Esophagus (tissue), 2 donors: ENCODE measurements around the gene NOTCH1. TPM values are rescaled to one million over a fixed set of nuclear protein-coding genes. Genes with fewer than 3 reads are reported as not detected.

Experiments used
- H3K27ac ChIP-seq, 2 donors: one replicate each; pipeline ENCODE4 v1.5.1; 2013; ENCODE audit warnings: low read depth in 2 of 2, mild to moderate bottlenecking in 2 of 2, inconsistent platforms in 1 of 2, low read length in 1 of 2, moderate library complexity in 1 of 2
- H3K27me3 ChIP-seq, 2 donors: one replicate each; pipeline ENCODE4 v1.6.1; 2013; ENCODE audit warnings: low read length in 2 of 2, control low read depth in 1 of 2, mild to moderate bottlenecking in 1 of 2; ENCODE audit not compliant: insufficient read depth in 2 of 2, control insufficient read depth in 1 of 2
- H3K36me3 ChIP-seq, 2 donors: one replicate each; pipeline ENCODE4 v1.6.1; 2013; ENCODE audit warnings: low read length in 1 of 2; ENCODE audit not compliant: control insufficient read depth in 2 of 2, insufficient read depth in 2 of 2
- H3K4me1 ChIP-seq, 2 donors: one replicate each; pipeline ENCODE4 v1.6.1; 2013; ENCODE audit warnings: low read length in 1 of 2; ENCODE audit not compliant: control insufficient read depth in 2 of 2, insufficient read depth in 2 of 2
- H3K4me3 ChIP-seq, 2 donors: one replicate each; pipeline ENCODE4 v1.5.1; 2013; ENCODE audit warnings: low read length in 2 of 2, mild to moderate bottlenecking in 2 of 2, low read depth in 1 of 2, moderate library complexity in 1 of 2
- H3K9me3 ChIP-seq, 2 donors: one replicate each; pipeline ENCODE4 v1.6.1; 2013; ENCODE audit warnings: mild to moderate bottlenecking in 2 of 2, low read depth in 1 of 2, low read length in 1 of 2, moderate library complexity in 1 of 2; ENCODE audit not compliant: control insufficient read depth in 2 of 2, insufficient read depth in 1 of 2
- WGBS, 2 donors: extraction: QIAGEN DNeasy Blood & Tissue Kit; methylation state at CpG; one replicate each; pipeline ENCODE4 v1.1.7; 2013; 5-methylcytosine and 5-hydroxymethylcytosine counted together
- polyA plus RNA-seq, 2 donors: library from polyadenylated mRNA; stranded (reverse); fragments of 200-250 nt; gene quantifications; one replicate each; pipeline ENCODE4 v1.2.3, GENCODE V29; 2013
- donor health status: healthy with polysubstance abuse.
- donor health status: Bipolar disorder and iron deficiency.

NOTCH1 gene
- polyA plus RNA-seq, 2 donors = 9.6 to 19.8 TPM

DNA sequence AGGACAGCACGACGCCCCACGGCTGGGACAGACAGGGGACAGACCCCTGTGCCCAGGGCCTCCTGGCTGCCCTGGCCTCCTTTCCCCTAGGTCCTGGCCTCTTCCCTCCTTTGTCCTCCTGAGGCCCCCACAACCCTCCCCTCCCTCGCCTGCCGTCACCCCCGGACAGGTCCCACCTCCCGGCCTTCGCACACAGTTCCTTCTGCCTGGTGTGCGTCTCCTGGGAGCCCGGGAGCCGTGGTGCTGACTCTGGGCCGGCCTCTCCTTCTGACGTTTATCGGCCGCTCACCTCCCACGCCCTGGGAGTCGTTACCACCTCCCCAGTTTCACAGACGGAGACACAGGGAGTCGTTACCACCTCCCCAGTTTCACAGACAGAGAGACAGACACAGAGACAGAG lies 25.1 kb upstream of the NOTCH1 start:
- Histone ChIP-seq H3K27me3 (no peaks in the 10 kb centered on the region), H3K27ac (no peak overlapping the region), H3K4me3 (no peak overlapping the region), H3K36me3 (no peaks in the 10 kb centered on the region), H3K4me1 (peaks cover 0 to 18% of the 10 kb centered on the region in 2 donors), H3K9me3 (no peaks in the 10 kb centered on the region)
- whole genome bisulfite sequencing, 2 donors = 86 to 90% methylated on average over 19 of the region's 19 CpGs

DNA sequence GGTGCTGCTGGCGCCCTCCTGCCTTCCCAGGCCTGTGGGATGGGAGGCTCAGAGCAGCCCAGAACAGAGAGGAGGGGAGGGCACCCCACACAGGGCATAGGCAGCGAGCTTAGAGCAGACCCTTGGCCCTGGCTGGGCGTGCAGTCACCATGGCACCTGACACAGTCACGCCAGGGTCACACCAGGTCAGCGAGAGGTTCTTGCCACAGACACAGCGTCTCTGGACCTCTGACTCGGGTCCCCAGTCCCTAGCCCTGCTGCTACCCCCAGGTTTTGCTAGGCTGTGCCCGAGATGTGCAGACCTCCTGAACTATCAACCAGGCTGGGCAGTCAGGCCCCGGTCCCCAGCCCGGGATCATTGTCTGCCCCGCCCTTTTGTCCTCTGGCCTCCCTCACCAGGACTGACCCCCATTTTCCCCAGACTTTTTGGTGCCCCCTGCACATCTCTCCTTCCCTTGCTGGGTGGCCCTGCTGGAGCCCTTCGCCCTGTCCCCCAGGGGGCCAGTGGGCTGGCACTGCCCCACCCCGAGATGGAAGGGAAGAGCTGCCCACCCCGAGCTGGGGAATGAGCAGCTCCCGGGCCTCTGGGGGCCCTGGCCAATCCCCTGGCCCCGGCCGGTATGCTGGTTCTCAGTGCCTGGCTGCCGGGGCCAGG lies 24.5 kb upstream of the NOTCH1 start:
- peaks cover 0 to 12% of the 10 kb centered on the region in 2 donors for H3K4me1 ChIP-seq
- H3K27me3 ChIP-seq = no peaks in the 10 kb centered on the region
- no peak overlapping the region for H3K4me3 ChIP-seq
- 92 to 94% methylated on average over 16 to 18 of the region's 18 CpGs for WGBS, 2 donors
- no peaks in the 10 kb centered on the region for H3K36me3 ChIP-seq
- no peak overlapping the region for H3K27ac ChIP-seq
- no peaks in the 10 kb centered on the region for H3K9me3 ChIP-seq

DNA sequence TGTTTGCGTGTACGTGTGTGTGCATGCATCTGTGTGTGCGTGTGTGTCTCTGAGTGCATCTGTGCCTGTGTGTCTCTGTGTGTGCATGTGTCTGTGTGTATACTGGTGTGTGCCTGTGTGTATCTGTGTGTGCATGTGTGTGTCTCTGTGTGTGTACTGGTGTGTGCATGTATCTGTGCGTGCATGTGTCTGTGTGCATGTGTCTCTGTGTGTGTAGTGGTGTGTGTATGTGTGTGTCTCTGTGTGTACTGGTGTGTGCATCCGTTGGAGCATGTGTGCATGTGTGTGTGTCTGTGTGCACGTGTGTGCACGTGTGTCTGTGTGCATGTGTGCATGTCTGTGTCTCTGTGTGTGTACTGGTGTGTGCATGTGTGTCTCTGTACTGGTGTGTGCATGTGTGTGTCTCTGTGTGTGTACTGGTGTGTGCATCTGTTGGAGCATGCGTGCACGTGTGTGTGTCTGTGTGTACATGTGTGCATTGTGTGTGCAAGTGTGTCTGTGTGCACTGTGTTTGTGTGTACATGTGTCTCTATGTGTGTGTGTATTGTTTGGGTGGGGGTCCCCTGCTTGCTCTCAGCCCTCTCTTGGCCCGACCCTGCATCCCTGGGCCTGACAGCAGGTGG lies 23.8 kb upstream of the NOTCH1 start:
- no peaks in the 10 kb centered on the region for H3K9me3 ChIP-seq
- no peak overlapping the region for H3K27ac ChIP-seq
- 96 to 98% methylated on average over 10 of the region's 10 CpGs for WGBS, 2 donors
- H3K4me1 ChIP-seq = peaks cover 0 to 11% of the 10 kb centered on the region in 2 donors
- H3K36me3 ChIP-seq = no peaks in the 10 kb centered on the region
- H3K4me3 ChIP-seq = no peak overlapping the region
- no peaks in the 10 kb centered on the region for H3K27me3 ChIP-seq

DNA sequence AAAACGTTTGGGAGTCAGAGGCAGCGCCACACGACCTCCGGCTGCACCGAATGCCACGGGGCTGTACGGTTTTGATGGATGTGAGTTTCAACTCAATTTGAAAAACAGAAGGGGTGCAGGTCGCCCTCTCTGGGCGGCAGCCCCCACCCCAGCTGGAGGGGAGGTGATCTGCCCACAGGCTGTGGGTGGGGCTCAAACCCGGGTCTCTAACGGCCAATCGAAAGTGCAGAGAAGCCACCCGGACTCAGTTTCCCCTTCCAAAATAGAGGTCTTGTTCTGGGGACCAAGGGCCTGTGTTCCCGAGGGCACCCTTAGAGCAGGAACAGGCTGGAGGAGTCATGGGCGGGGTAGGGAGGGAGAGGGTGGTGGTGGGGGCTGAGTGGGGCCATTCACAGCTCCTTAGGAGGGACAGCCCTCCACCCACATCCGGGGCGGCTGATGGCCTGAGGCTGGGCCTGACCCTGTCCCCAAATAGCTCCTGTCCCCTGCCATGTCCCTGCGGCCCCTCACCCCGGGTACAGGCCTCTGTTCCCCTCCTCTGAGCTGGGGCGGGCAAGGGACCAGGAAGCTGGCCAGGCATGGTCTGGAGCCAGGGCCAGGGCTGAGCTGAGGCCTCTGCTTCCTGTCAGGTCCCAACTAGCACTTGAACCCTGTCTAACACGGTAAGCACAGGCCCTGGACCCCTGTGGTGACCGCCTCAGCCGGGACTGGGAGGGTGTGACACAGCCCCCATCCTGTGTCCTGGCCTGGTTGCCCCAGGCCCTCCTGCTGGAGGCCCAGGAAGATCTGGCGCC lies 22.6 kb upstream of the NOTCH1 start:
- H3K36me3 ChIP-seq = no peaks in the 10 kb centered on the region
- H3K4me1 ChIP-seq = peaks cover 0 to 14% of the 10 kb centered on the region in 2 donors
- no peaks in the 10 kb centered on the region for H3K9me3 ChIP-seq
- no peaks in the 10 kb centered on the region for H3K27me3 ChIP-seq
- no peak overlapping the region for H3K4me3 ChIP-seq
- WGBS, 2 donors = 51 to 60% methylated on average over 24 of the region's 24 CpGs
- peak overlapping the region in 1 of 2 donors; percentile 30 for H3K27ac ChIP-seq

DNA sequence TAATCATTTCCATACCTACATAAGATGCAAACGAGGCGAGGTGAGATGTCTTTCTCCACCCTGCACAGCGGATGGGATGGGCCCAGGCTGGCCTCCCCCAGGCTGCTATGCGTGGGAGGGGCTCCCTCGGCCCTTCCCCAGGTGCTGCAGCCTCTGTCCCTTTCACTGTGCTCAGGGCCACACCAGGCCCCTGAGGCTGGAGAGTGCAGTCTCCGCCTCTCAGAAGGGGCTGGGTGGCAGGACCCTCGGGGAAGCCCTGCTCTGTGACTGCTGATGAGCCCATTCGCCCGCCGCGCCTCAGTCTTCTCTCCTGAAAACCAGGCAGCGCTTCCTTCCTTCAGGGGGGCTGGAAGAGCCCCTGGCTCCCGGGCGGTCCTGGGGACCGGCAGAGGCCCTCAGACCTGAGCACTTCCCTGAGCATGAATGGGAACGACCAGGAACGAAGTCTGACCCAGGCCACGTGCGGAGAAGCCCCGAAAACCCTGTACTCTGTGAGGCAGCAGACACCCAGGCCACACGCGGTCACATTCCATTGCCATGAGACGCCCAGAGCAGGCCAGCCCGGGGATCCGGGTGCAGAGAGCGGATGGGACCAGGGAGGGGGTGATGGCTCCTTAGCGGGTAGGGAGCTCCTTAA lies 21.9 kb upstream of the NOTCH1 start:
- Histone ChIP-seq H3K4me3 (no peak overlapping the region), H3K27me3 (no peaks in the 10 kb centered on the region), H3K36me3 (no peaks in the 10 kb centered on the region), H3K27ac (peak overlapping the region; percentile 7 to 50), H3K4me1 (peaks cover 0 to 14% of the 10 kb centered on the region in 2 donors), H3K9me3 (no peaks in the 10 kb centered on the region)
- 40 to 47% methylated on average over 27 of the region's 27 CpGs for WGBS, 2 donors

DNA sequence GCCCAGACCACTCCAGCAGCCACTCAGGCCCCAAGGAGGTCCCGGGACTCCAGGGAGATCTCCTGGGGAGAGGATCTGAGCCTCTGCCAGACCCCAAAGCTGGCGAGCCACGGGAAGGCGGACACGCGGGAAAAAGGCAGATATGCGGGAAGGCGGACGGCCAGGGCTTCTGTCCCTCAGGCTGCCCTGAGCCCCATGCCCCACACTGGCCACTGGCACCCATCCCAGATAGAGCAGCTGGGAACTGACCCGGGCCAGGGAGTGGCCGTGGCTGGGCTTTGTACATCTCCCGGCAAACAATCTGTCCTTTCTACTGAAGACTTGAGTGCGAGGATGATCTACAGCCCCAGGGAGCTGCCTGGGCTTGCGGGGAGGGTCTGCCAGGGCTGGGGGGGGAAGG lies 21.1 kb upstream of the NOTCH1 start:
- H3K4me3 ChIP-seq = no peak overlapping the region
- no peak overlapping the region for H3K27ac ChIP-seq
- peaks cover 0 to 14% of the 10 kb centered on the region in 2 donors for H3K4me1 ChIP-seq
- no peaks in the 10 kb centered on the region for H3K9me3 ChIP-seq
- no peaks in the 10 kb centered on the region for H3K27me3 ChIP-seq
- H3K36me3 ChIP-seq = no peaks in the 10 kb centered on the region
- 53 to 62% methylated on average over 14 of the region's 14 CpGs for WGBS, 2 donors

DNA sequence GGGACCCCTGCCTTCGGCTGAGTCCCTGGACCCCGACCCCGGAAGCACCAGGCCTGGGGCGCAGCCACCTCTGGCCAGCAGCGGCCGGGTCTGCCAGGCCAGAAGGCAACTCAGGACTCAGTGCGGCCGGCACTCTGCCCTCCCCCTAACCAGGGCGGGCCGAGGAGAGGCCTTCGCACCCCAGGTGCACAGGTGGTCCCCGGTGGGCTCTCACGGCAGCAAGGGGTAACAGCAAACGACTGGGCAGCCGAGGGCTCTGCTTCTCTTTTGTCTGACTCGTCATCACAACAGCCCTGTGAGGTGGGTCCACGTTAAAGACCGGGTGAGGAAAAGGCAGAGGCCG lies 20.7 kb upstream of the NOTCH1 start:
- Histone ChIP-seq H3K4me1 (peaks cover 0 to 14% of the 10 kb centered on the region in 2 donors), H3K27ac (no peak overlapping the region), H3K36me3 (no peaks in the 10 kb centered on the region), H3K4me3 (no peak overlapping the region), H3K9me3 (no peaks in the 10 kb centered on the region), H3K27me3 (no peaks in the 10 kb centered on the region)
- 83 to 89% methylated on average over 19 of the region's 19 CpGs for WGBS, 2 donors

DNA sequence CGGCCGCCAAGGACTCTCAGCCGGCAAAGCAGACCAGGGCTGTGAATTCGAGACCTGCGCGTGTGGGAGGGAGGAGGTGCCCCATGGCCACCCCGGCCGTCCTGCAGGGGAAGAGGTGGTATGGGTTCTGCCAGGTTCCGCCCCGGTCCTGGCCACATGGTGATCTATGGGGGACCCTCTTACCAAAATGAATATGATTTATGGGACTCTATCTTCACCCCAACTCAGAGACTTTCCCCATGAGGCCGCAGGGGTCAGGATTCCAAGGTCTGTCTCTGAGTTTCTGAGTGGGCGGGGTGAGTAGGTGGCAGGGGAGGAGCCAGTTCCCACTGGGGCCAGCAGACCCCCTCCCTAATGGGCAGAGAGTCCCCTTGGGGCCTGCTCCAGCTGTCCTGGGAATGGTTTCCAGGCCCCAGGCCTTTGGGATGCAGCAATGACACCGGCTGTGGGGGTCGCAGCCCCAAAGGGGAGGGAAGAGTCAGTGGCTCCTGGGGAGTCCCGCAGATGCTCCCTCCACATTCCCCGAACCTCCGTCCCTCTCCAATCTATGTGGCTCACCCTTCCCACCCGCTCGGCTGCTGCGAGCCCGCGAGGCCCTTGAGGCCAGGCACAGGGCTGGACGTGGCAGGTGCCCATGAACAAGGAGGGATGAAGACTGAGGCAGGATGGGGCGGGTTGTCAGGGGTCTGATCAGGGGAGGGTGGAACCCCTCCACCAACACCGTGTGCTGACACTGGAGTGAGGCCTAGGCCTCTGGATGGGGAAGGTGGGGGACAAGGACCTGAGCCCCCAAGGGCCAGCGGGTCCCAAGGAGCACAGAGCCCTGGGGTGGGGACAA lies 20.1 kb upstream of the NOTCH1 start:
- no peaks in the 10 kb centered on the region for H3K36me3 ChIP-seq
- 88 to 91% methylated on average over 26 of the region's 26 CpGs for WGBS, 2 donors
- H3K9me3 ChIP-seq = no peaks in the 10 kb centered on the region
- H3K4me3 ChIP-seq = no peak overlapping the region
- peaks cover 0 to 14% of the 10 kb centered on the region in 2 donors for H3K4me1 ChIP-seq
- no peaks in the 10 kb centered on the region for H3K27me3 ChIP-seq
- H3K27ac ChIP-seq = peak overlapping the region in 1 of 2 donors; percentile 24
